A673 (cell line): ENCODE data around the gene NLGN1. TPM values are rescaled to one million over a fixed set of nuclear protein-coding genes. Genes with fewer than 3 reads are reported as not detected.
A peak's percentile ranks its signal among the peaks of the same experiment; 100 is the strongest.

ENCODE experiments used
- BruUV-seq: library from RNA; stranded (reverse); fragments of 400-500 nt; replicated peaks from 2 replicates; lab custom pipeline; 2021; lab: Mats Ljungman, UMichigan
- CTCF ChIA-PET: fragments of 300-600 bp; sonication (Branson Sonifier 250); formaldehyde crosslinking; loops from one replicate; lab custom pipeline; 2022; ENCODE audit warnings: antibody characterized with exemption; lab: Charles Lee
- POLR2A ChIA-PET: fragments of 300-600 bp; sonication (Branson Sonifier 250); formaldehyde crosslinking; loops from one replicate; lab custom pipeline; 2022; ENCODE audit warnings: antibody characterized with exemption; ENCODE audit not compliant: low non-redundant PET; lab: Charles Lee
- DNase-seq: peaks from one replicate; pipeline ENCODE4 v3.0.0-alpha.2; 2015; ENCODE audit warnings: low spot score
- H3K27ac ChIP-seq: fragments of 200-600 bp; sonication (generic); 2 replicates; pipeline ENCODE4 v1.5.1; 2016; ENCODE audit warnings: mixed run types, low read depth, mild to moderate bottlenecking, mixed read lengths, antibody characterized with exemption, low read length; ENCODE audit not compliant: poor library complexity, severe bottlenecking
- H3K27me3 ChIP-seq: fragments of 200-600 bp; sonication (generic); replicated peaks from 2 replicates; pipeline ENCODE4 v1.6.1; 2017; ENCODE audit warnings: mixed run types, low read depth, mild to moderate bottlenecking, mixed read lengths, antibody characterized with exemption, low read length; ENCODE audit not compliant: insufficient read depth, poor library complexity
- H3K36me3 ChIP-seq: fragments of 200-600 bp; sonication (generic); 2 replicates; pipeline ENCODE4 v1.6.1; 2016; ENCODE audit warnings: mixed run types, mild to moderate bottlenecking, mixed read lengths, antibody characterized with exemption, low read length; ENCODE audit not compliant: insufficient read depth, poor library complexity, severe bottlenecking
- H3K4me1 ChIP-seq: fragments of 200-600 bp; sonication (generic); 2 replicates; pipeline ENCODE4 v1.6.1; 2017; ENCODE audit warnings: mixed run types, mild to moderate bottlenecking, mixed read lengths, antibody characterized with exemption, low read length; ENCODE audit not compliant: insufficient read depth, poor library complexity, severe bottlenecking
- H3K4me3 ChIP-seq: fragments of 200-600 bp; sonication (generic); 2 replicates; pipeline ENCODE4 v1.5.1; 2016; ENCODE audit warnings: low read depth, mixed run types, mild to moderate bottlenecking, mixed read lengths, low read length; ENCODE audit not compliant: poor library complexity, severe bottlenecking
- H3K9me3 ChIP-seq: fragments of 200-600 bp; sonication (generic); 2 replicates; pipeline ENCODE4 v1.6.1; 2016; ENCODE audit warnings: mixed run types, low read depth, mild to moderate bottlenecking, mixed read lengths, antibody characterized with exemption, low read length; ENCODE audit not compliant: poor library complexity, severe bottlenecking
- EZH2 ChIP-seq: fragments of 200-600 bp; sonication (generic); IDR thresholded peaks from 2 replicates; pipeline ENCODE4 v1.6.1; 2017; ENCODE audit warnings: borderline replicate concordance, low read depth, mild to moderate bottlenecking, mixed read lengths, antibody characterized with exemption, low read length; ENCODE audit not compliant: poor library complexity, severe bottlenecking
- intact Hi-C: fragments of 100-400 bp; cut with micrococcal nuclease; formaldehyde crosslinking; loops from one replicate; pipeline ENCODE4 v1.10.0; 2022; ENCODE audit not compliant: unreplicated experiment
- total RNA-seq: library from RNA; stranded (reverse); gene quantifications from 2 replicates; pipeline ENCODE4 v1.2.3, GENCODE V29; 2021
- TF ChIP-seq, protein P1 (sequence below): fragments of 300-800, 200-600 bp; sonication (generic); conservative IDR thresholded peaks from 2 replicates; pipeline ENCODE4 v1.5.1; 2017; ENCODE audit warnings: low read depth, mild to moderate bottlenecking, antibody characterized with exemption, low read length, moderate library complexity, mixed read lengths

Gene NLGN1
- total RNA-seq, 1 experiment from 2014 or later, result 0.39 TPM

- ChIA-PET POLR2A (no interaction called here), CTCF (no interaction called here)
- no peak overlapping the region for H3K4me3 ChIP-seq
- H3K9me3 ChIP-seq, result no peaks in the 10 kb centered on the region
- no peak for DNase-seq
- intact Hi-C loops, result no loop called here
- no peaks in the 10 kb centered on the region for H3K4me1 ChIP-seq
- no peaks in the 10 kb centered on the region for H3K36me3 ChIP-seq
- TF ChIP-seq, protein P1, sequence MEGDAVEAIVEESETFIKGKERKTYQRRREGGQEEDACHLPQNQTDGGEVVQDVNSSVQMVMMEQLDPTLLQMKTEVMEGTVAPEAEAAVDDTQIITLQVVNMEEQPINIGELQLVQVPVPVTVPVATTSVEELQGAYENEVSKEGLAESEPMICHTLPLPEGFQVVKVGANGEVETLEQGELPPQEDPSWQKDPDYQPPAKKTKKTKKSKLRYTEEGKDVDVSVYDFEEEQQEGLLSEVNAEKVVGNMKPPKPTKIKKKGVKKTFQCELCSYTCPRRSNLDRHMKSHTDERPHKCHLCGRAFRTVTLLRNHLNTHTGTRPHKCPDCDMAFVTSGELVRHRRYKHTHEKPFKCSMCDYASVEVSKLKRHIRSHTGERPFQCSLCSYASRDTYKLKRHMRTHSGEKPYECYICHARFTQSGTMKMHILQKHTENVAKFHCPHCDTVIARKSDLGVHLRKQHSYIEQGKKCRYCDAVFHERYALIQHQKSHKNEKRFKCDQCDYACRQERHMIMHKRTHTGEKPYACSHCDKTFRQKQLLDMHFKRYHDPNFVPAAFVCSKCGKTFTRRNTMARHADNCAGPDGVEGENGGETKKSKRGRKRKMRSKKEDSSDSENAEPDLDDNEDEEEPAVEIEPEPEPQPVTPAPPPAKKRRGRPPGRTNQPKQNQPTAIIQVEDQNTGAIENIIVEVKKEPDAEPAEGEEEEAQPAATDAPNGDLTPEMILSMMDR, result no peak
- no peak for TF ChIP-seq EZH2
- no TSS peak for BruUV-seq
- H3K27ac ChIP-seq, result no peak overlapping the region
- H3K27me3 ChIP-seq, result no peaks in the 10 kb centered on the region
Measured at GRCh38 chr3:173630849-173631248, 233.3 kb downstream of the NLGN1 start.

- Histone ChIP-seq H3K4me3 (no peak overlapping the region), H3K27ac (no peak overlapping the region), H3K4me1 (no peaks in the 10 kb centered on the region), H3K9me3 (no peaks in the 10 kb centered on the region), H3K36me3 (no peaks in the 10 kb centered on the region), H3K27me3 (no peaks in the 10 kb centered on the region)
- DNase-seq, result no peak
- ChIA-PET POLR2A (no interaction called here), CTCF (no interaction called here)
- intact Hi-C loops, result no loop called here
- TF ChIP-seq, protein P1, result no peak
- TF ChIP-seq EZH2, result no peak
- BruUV-seq, result no TSS peak
Measured at GRCh38 chr3:173632945-173633344, 235.4 kb downstream of the NLGN1 start.

- ChIA-PET POLR2A (no interaction called here), CTCF (no interaction called here)
- H3K4me1 ChIP-seq, result no peaks in the 10 kb centered on the region
- H3K4me3 ChIP-seq, result no peak overlapping the region
- no peaks in the 10 kb centered on the region for H3K27me3 ChIP-seq
- intact Hi-C loops, result no loop called here
- no peaks in the 10 kb centered on the region for H3K36me3 ChIP-seq
- BruUV-seq, result no TSS peak
- TF ChIP-seq, protein P1, result 0 out of 2 replicates have a peak, but pooled peaks have one; percentile 22
- TF ChIP-seq EZH2, result no peak
- DNase-seq, result no peak
- H3K9me3 ChIP-seq, result no peaks in the 10 kb centered on the region
- no peak overlapping the region for H3K27ac ChIP-seq
Measured at GRCh38 chr3:173635826-173636225, 238.3 kb downstream of the NLGN1 start.
